A549 (cell line): ENCODE measurements around the gene ZNF48. TPM values are rescaled to one million over a fixed set of nuclear protein-coding genes. Genes with fewer than 3 reads are reported as not detected.

Experiments
- ATAC-seq, 2 experiments: fragments of 200-7000 bp in 1 of 2; fragments of >200 bp in 1 of 2; cut with Nextera tagmentation in 1 of 2; cut with Tn5 transposase in 1 of 2; 3 replicates each; pipeline versions ENCODE4 v1.8.0 to v1.9.1; 2018 to 2020; ENCODE audit warnings: mild to moderate bottlenecking in 1 of 2, moderate library complexity in 1 of 2
- CTCF ChIA-PET: fragments of 300-600 bp; sonication (Branson Sonifier 250); formaldehyde crosslinking; extraction: SDS; loops from one replicate; lab custom pipeline; 2021; ENCODE audit warnings: antibody characterized with exemption, inconsistent platforms; lab: Yijun Ruan, JAX
- POLR2A ChIA-PET: fragments of 350-600 bp; formaldehyde crosslinking; extraction: SDS; loops from one replicate; lab custom pipeline; 2021; ENCODE audit warnings: antibody characterized with exemption, inconsistent platforms; lab: Yijun Ruan, JAX
- DNase-seq, 2 experiments: peaks; one replicate each; pipeline versions ENCODE4 v3.0.0 to v3.0.0-alpha.2; 2011 to 2016; ENCODE audit warnings: low read depth in 1 of 2, low spot score in 1 of 2
- FAIRE-seq: peaks from 2 replicates; lab custom pipeline; 2011; peaks lifted over from hg19 to GRCh38; lab: Jason Lieb, UNC
- H3K27ac ChIP-seq, 2 experiments: fragments of >200 bp; sonication (Bioruptor Twin); formaldehyde crosslinking; 3 replicates each; pipeline ENCODE4 v1.5.1; 2016 to 2017
- H3K4me1 ChIP-seq: fragments of >200 bp; sonication (Bioruptor Twin); formaldehyde crosslinking; 3 replicates; pipeline ENCODE4 v1.6.1; 2016
- H3K4me2 ChIP-seq: fragments of >200 bp; sonication (Bioruptor Twin); formaldehyde crosslinking; 3 replicates; pipeline ENCODE4 v1.6.1; 2016
- H3K4me3 ChIP-seq: fragments of >200 bp; sonication (Bioruptor Twin); formaldehyde crosslinking; 3 replicates; pipeline ENCODE4 v1.5.1; 2016
- H3K9me3 ChIP-seq: fragments of >200 bp; sonication (Bioruptor Twin); formaldehyde crosslinking; 3 replicates; pipeline ENCODE4 v1.6.1; 2016
- BCL3 ChIP-seq: fragments of >200 bp; sonication (Bioruptor Twin); formaldehyde crosslinking; IDR thresholded peaks from 3 replicates; pipeline ENCODE4 v1.6.1; 2016
- CBX8 ChIP-seq: fragments of 200-600 bp; sonication (generic); IDR thresholded peaks from 2 replicates; pipeline ENCODE4 v1.6.1; 2016
- CEBPB ChIP-seq, 2 experiments: fragments of >200 bp in 1 of 2; sonication (Bioruptor Twin) in 1 of 2; formaldehyde crosslinking in 1 of 2; IDR thresholded peaks; 2 replicates each; pipeline ENCODE4 v1.6.1; 2012 to 2016
- CHD4 ChIP-seq: fragments of 200-600 bp; sonication (generic); IDR thresholded peaks from 2 replicates; pipeline ENCODE4 v1.6.1; 2016; ENCODE audit warnings: antibody characterized with exemption, mild to moderate bottlenecking, borderline replicate concordance
- CTCF ChIP-seq: fragments of >200 bp; sonication (Bioruptor Twin); formaldehyde crosslinking; IDR thresholded peaks from 3 replicates; pipeline ENCODE4 v1.5.1; 2016
- ELK1 ChIP-seq: fragments of 150-350 bp; IDR thresholded peaks from 2 replicates; pipeline ENCODE4 v1.6.1; 2014; ENCODE audit warnings: low read depth, mild to moderate bottlenecking, low read length
- EP300 ChIP-seq, 2 experiments: fragments of >200 bp; sonication (Bioruptor Twin); formaldehyde crosslinking; IDR thresholded peaks; 2 replicates in 1 of 2; 3 replicates in 1 of 2; pipeline ENCODE4 v1.6.1; 2016 to 2017
- FOXS1 ChIP-seq: fragments of 250-450 bp; sonication (Bioruptor Pico); IDR thresholded peaks from 2 replicates; pipeline ENCODE4 v1.5.0; 2020; ENCODE audit warnings: mild to moderate bottlenecking, moderate library complexity
- GATA3 ChIP-seq: IDR thresholded peaks from 2 replicates; pipeline ENCODE4 v1.6.1; 2012; ENCODE audit warnings: borderline replicate concordance
- HDAC2 ChIP-seq: fragments of 200-600 bp; sonication (generic); IDR thresholded peaks from 2 replicates; pipeline ENCODE4 v1.6.1; 2016
- HOXA7 ChIP-seq: fragments of 250-450 bp; sonication (Bioruptor Pico); IDR thresholded peaks from 2 replicates; pipeline ENCODE4 v1.5.0; 2020; ENCODE audit warnings: mild to moderate bottlenecking, moderate library complexity
- HOXB13 ChIP-seq: fragments of 250-450 bp; sonication (Bioruptor Pico); IDR thresholded peaks from 2 replicates; pipeline ENCODE4 v1.5.0; 2020; ENCODE audit warnings: low read depth, mild to moderate bottlenecking, moderate library complexity
- JUN ChIP-seq, 2 experiments: fragments of >200 bp; sonication (Bioruptor Twin); formaldehyde crosslinking; IDR thresholded peaks; 2 replicates in 1 of 2; 3 replicates in 1 of 2; pipeline ENCODE4 v1.6.1; 2016 to 2017
- KDM5A ChIP-seq: fragments of 200-600 bp; sonication (generic); IDR thresholded peaks from 2 replicates; pipeline ENCODE4 v1.6.1; 2016; ENCODE audit warnings: antibody characterized with exemption, mild to moderate bottlenecking
- MAFK ChIP-seq: fragments of 450-650 bp; IDR thresholded peaks from 2 replicates; pipeline ENCODE4 v1.6.1; 2014; ENCODE audit not compliant: partially characterized antibody
- MAZ ChIP-seq: fragments of 150-350 bp; IDR thresholded peaks from 2 replicates; pipeline ENCODE4 v1.6.1; 2014; ENCODE audit warnings: antibody characterized with exemption, low read depth, low read length, borderline replicate concordance
- NPAS2 ChIP-seq: fragments of 250-450 bp; sonication (Bioruptor Pico); IDR thresholded peaks from 2 replicates; pipeline ENCODE4 v1.8.0; 2022; ENCODE audit warnings: mild to moderate bottlenecking, moderate library complexity, borderline replicate concordance
- PBX3 ChIP-seq: IDR thresholded peaks from 2 replicates; pipeline ENCODE4 v1.6.1; 2012
- RFX5 ChIP-seq: fragments of 450-650 bp; IDR thresholded peaks from 2 replicates; pipeline ENCODE4 v1.7.1; 2014; ENCODE audit warnings: antibody characterized with exemption, mild to moderate bottlenecking, moderate library complexity
- TFCP2L1 ChIP-seq: fragments of 250-450 bp; sonication (Bioruptor Pico); IDR thresholded peaks from 2 replicates; pipeline ENCODE4 v1.5.0; 2021; ENCODE audit warnings: mild to moderate bottlenecking
- TP53 ChIP-seq: fragments of 250-450 bp; sonication (Bioruptor Pico); IDR thresholded peaks from 2 replicates; pipeline ENCODE4 v1.5.0; 2021; ENCODE audit warnings: mild to moderate bottlenecking, moderate library complexity
- USF2 ChIP-seq: fragments of 450-650 bp; IDR thresholded peaks from 2 replicates; pipeline ENCODE4 v1.6.1; 2014; ENCODE audit warnings: antibody characterized with exemption
- ZC3H11A ChIP-seq: fragments of 450-650 bp; IDR thresholded peaks from 2 replicates; pipeline ENCODE4 v1.6.1; 2014; ENCODE audit warnings: antibody characterized with exemption, mild to moderate bottlenecking
- ZFP36 ChIP-seq: fragments of 450-650 bp; IDR thresholded peaks from 2 replicates; pipeline ENCODE4 v1.6.1; 2014; ENCODE audit warnings: borderline replicate concordance; ENCODE audit not compliant: partially characterized antibody
- ZNF302 ChIP-seq: fragments of 250-450 bp; sonication (Bioruptor Pico); IDR thresholded peaks from 2 replicates; pipeline ENCODE4 v1.9.0; 2021; ENCODE audit warnings: inconsistent platforms, mild to moderate bottlenecking, moderate library complexity
- WGBS: methylation state at CpG from one replicate; pipeline ENCODE4 v1.1.6; 2017; ENCODE audit errors: missing lambda C conversion rate; 5-methylcytosine and 5-hydroxymethylcytosine counted together
- polyA plus RNA-seq, 4 experiments: library from polyadenylated mRNA; depleted of rRNA in 3 of 4; stranded (reverse); fragments of >200 nt; fragmentation: RNase III in 1 of 4; extraction: RNeasy Plus Mini Kit Qiagen cat#74134 plus additional on column Dnase treatment in 1 of 4; gene quantifications; 2 replicates in 3 of 4; 3 replicates in 1 of 4; pipeline ENCODE4 v1.2.3, GENCODE V29; 2011 to 2017

Gene ZNF48
- polyA plus RNA-seq, 2 of the 4 experiments (the other 2 are of a cell fraction), result 9.3 to 10.4 TPM

- CTCF ChIA-PET, result interaction anchor here (1.2 to 2.7 kb wide), 5 partner anchors 10 to 52 kb away, joined by 4 to 10 read pairs (median 6); no protein-coding TSS in a partner anchor
- Histone ChIP-seq H3K9me3 (no peaks in the 10 kb centered on the region), H3K27ac (peak overlapping the region in 1 of 2 experiments; percentile 96; a peak in 3 of 6 replicates), H3K4me2 (peak overlapping the region; percentile 72), H3K4me1 (peaks cover 40% of the 10 kb centered on the region), H3K4me3 (no peak overlapping the region)
- ATAC-seq (no peak), DNase-seq (no peak), FAIRE-seq (no peak)
- POLR2A ChIA-PET, result interaction anchor here (0.6 to 2.3 kb wide), 2 partner anchors 14 to 292 kb away, joined by 3 to 8 read pairs; partner anchors contain the start of gene ALDOA
- TF ChIP-seq ZFP36, result no peak
- TF ChIP-seq MAZ, result no peak
- TF ChIP-seq ZNF302 (CRISPR knock-in tag), result no peak
- no peak for TF ChIP-seq TFCP2L1 (CRISPR knock-in tag)
- TF ChIP-seq TP53 (CRISPR knock-in tag), result no peak
- TF ChIP-seq JUN (IDR thresholded peaks at IDR 0.05), result no peak
- no peak for TF ChIP-seq PBX3
- TF ChIP-seq CTCF, result no peak
- TF ChIP-seq HDAC2, result no peak
- no peak for TF ChIP-seq HOXB13 (CRISPR knock-in tag)
- no peak for TF ChIP-seq CBX8
- no peak for TF ChIP-seq CEBPB (IDR thresholded peaks at IDR 0.05)
- TF ChIP-seq MAFK, result no peak
- no peak for TF ChIP-seq HOXA7 (CRISPR knock-in tag)
- TF ChIP-seq FOXS1 (CRISPR knock-in tag), result no peak
- TF ChIP-seq ELK1, result no peak
- no peak for TF ChIP-seq ZC3H11A
- TF ChIP-seq KDM5A, result no peak
- TF ChIP-seq USF2, result no peak
- no peak for TF ChIP-seq RFX5
- WGBS, result 61% methylated on average over 5 of the region's 5 CpGs
Measured at GRCh38 chr16:30357085-30357714, 38.0 kb upstream of the ZNF48 start.

GRCh38 chr16:30357715-30358576 is 37.3 kb upstream of the ZNF48 start:
- no peak for DNase-seq
- POLR2A ChIA-PET, result interaction anchor here (0.8 to 2.3 kb wide), 2 partner anchors 13 to 37 kb away, joined by 3 to 8 read pairs; partner anchors contain the start of gene ZNF48
- 89% methylated on average over 28 of the region's 37 CpGs for WGBS
- Histone ChIP-seq H3K4me3 (no peak overlapping the region), H3K4me2 (no peak overlapping the region; the same call in 2 of the 3 replicates), H3K9me3 (no peaks in the 10 kb centered on the region), H3K27ac (peak overlapping the region in 1 of 2 experiments; percentile 96; a peak in 3 of 6 replicates)
- CTCF ChIA-PET, result interaction anchor here (0.5 to 2.7 kb wide), 6 partner anchors 9 to 306 kb away, joined by 3 to 10 read pairs (median 5); no protein-coding TSS in a partner anchor
- FAIRE-seq, result no peak
- TF ChIP-seq TFCP2L1 (CRISPR knock-in tag), result no peak
- no peak for TF ChIP-seq EP300 (IDR thresholded peaks at IDR 0.05)
- no peak for TF ChIP-seq HOXA7 (CRISPR knock-in tag)
- no peak for TF ChIP-seq CHD4
- TF ChIP-seq BCL3, result no peak
- no peak for TF ChIP-seq ELK1
- TF ChIP-seq KDM5A, result no peak
- no peak for TF ChIP-seq NPAS2 (CRISPR knock-in tag)
- no peak for TF ChIP-seq GATA3
- no peak for TF ChIP-seq RFX5
- TF ChIP-seq, all 56 proteins: peak for 0
- H3K4me1 ChIP-seq, result peaks cover 32% of the 10 kb centered on the region
- ATAC-seq, result no peak
